Motor neuron (in vitro differentiated cells): Measurements from ENCODE around the gene GSTM5. TPM values are rescaled to one million over a fixed set of nuclear protein-coding genes. Genes with fewer than 3 reads are reported as not detected.
"Not testable (repeated sequence)": the region's sequence is repeated elsewhere in the genome, so short reads cannot be mapped to it uniquely, and the experiment has no call there.

Experiments
- ATAC-seq, 8 experiments: fragments of 200-7000 bp; cut with Tn5 transposase; replicated peaks in 6 of 8; 2 replicates each; pipeline ENCODE4 v1.8.0; 2021; ENCODE audit warnings: mild to moderate bottlenecking in 8 of 8, moderate library complexity in 8 of 8
- H3K27ac ChIP-seq, 2 donors: fragments of 250-450 bp; sonication (Bioruptor Pico); 2 replicates each; pipeline ENCODE4 v1.9.0; 2021; ENCODE audit warnings: antibody characterized with exemption in 2 of 2, mild to moderate bottlenecking in 2 of 2, moderate library complexity in 1 of 2
- H3K4me1 ChIP-seq, 2 donors: fragments of 250-450 bp; sonication (Bioruptor Pico); replicated peaks in 1 of 2; 2 replicates each; pipeline ENCODE4 v1.6.1; 2021; ENCODE audit warnings: antibody characterized with exemption in 2 of 2, mild to moderate bottlenecking in 2 of 2, moderate library complexity in 1 of 2
- H3K4me3 ChIP-seq, 5 donors: fragments of 250-450 bp; sonication (Bioruptor Pico); 2 replicates each; pipeline ENCODE4 v1.9.0; 2021; ENCODE audit warnings: antibody characterized with exemption in 5 of 5, mild to moderate bottlenecking in 5 of 5, moderate library complexity in 4 of 5
- WGBS, 10 experiments: fragments of 450-650 bp; shearing (Covaris generic); methylation state at CpG; one replicate each; pipeline ENCODE4 v1.0.0; 2022; 5-methylcytosine and 5-hydroxymethylcytosine counted together
- in situ Hi-C, 9 experiments: fragments of 400-800 bp; cut with MboI; loops; one replicate each; pipeline ENCODE4 v1.15.0; 2021; ENCODE audit warnings: low sequenced_read_pairs in 9 of 9, low pct_unique_long_range_greater_than_20kb in 2 of 9; ENCODE audit not compliant: unreplicated experiment in 9 of 9
- total RNA-seq, 8 experiments: library from RNA; unstranded; fragments of 300-600 nt; gene quantifications; 2 replicates each; pipeline versions ENCODE4 v1.2.3 to v1.2.4, GENCODE V29; 2022

The GSTM5 gene
- total RNA-seq, 8 experiments from 2014 or later = 0.05 to 2.9 (median 0.82) TPM; not detected in 1

GRCh38 chr1:109760581-109761226 is 48.7 kb downstream of the GSTM5 start:
- WGBS, 10 experiments = 20 to 100% (median 80%) methylated on average over 1 to 4 of the region's 7 CpGs; no CpG with 5 or more reads in 2 of the 10 experiments

GRCh38 chr1:109761227-109762038 is 49.4 kb downstream of the GSTM5 start:
- no peak for ATAC-seq
- Histone ChIP-seq H3K27ac (no peak overlapping the region), H3K4me3 (no peak overlapping the region), H3K4me1 (peaks cover 2 to 4% of the 10 kb centered on the region in 2 donors)
- 78 to 100% (median 86%) methylated on average over 1 to 7 of the region's 14 CpGs; no CpG with 5 or more reads in 5 of the 10 experiments for WGBS, 10 experiments
- in situ Hi-C loops = loop anchor here in 3 of 9 experiments (25.0 kb wide), 3 partner anchors 99 to 224 kb away; partner anchors contain the start of genes GNAI3 (in 2 of the 3), GPR61 (in 2 of the 3), GSTM2 (in 1 of the 3) and GSTM4 (in 1 of the 3)

More at GRCh38 chr1:109760581-109761226, 48.7 kb downstream of the GSTM5 start:
- in situ Hi-C loops = loop anchor here in 3 of 9 experiments (25.0 kb wide), 3 partner anchors 98 to 223 kb away; partner anchors contain the start of genes GNAI3 (in 2 of the 3), GPR61 (in 2 of the 3), GSTM2 (in 1 of the 3) and GSTM4 (in 1 of the 3)
- H3K4me1 ChIP-seq = no peaks in the 10 kb centered on the region
- no peak for ATAC-seq
- H3K27ac ChIP-seq = no peak overlapping the region
- H3K4me3 ChIP-seq = no peak overlapping the region

- H3K4me3 ChIP-seq = no peak overlapping the region
- WGBS, 10 experiments = 75 to 86% (median 83%) methylated on average over 3 to 6 of the region's 7 CpGs; no CpG with 5 or more reads in 6 of the 10 experiments
- in situ Hi-C loops = loop anchor here in 3 of 9 experiments (25.0 kb wide), 3 partner anchors 100 to 225 kb away; partner anchors contain the start of genes GNAI3 (in 2 of the 3), GPR61 (in 2 of the 3), GSTM2 (in 1 of the 3) and GSTM4 (in 1 of the 3)
- ATAC-seq = no peak
- peaks cover 7 to 9% of the 10 kb centered on the region in 2 donors for H3K4me1 ChIP-seq
- no peak overlapping the region for H3K27ac ChIP-seq
Observed at GRCh38 chr1:109762039-109762585, 50.1 kb downstream of the GSTM5 start.

- WGBS, 10 experiments = 76 to 100% (median 91%) methylated on average over 1 to 8 of the region's 11 CpGs; no CpG with 5 or more reads in 1 of the 10 experiments
- H3K4me1 ChIP-seq = peaks cover 14 to 16% of the 10 kb centered on the region in 2 donors
- in situ Hi-C loops = loop anchor here in 3 of 9 experiments (25.0 kb wide), 3 partner anchors 101 to 226 kb away; partner anchors contain the start of genes GNAI3 (in 2 of the 3), GPR61 (in 2 of the 3), GSTM2 (in 1 of the 3) and GSTM4 (in 1 of the 3)
- peak in 1 of 8 experiments; percentile 41 for ATAC-seq
- H3K27ac ChIP-seq = no peak overlapping the region
- H3K4me3 ChIP-seq = no peak overlapping the region
Observed at GRCh38 chr1:109762821-109763645, 51.0 kb downstream of the GSTM5 start.

- 59 to 84% (median 65%) methylated on average over 1 to 10 of the region's 11 CpGs; no CpG with 5 or more reads in 6 of the 10 experiments for WGBS, 10 experiments
- in situ Hi-C loops = loop anchor here in 3 of 9 experiments (25.0 kb wide), 3 partner anchors 102 to 227 kb away; partner anchors contain the start of genes GNAI3 (in 2 of the 3), GPR61 (in 2 of the 3), GSTM2 (in 1 of the 3) and GSTM4 (in 1 of the 3)
- Histone ChIP-seq H3K4me3 (no peak within 1 kb of the TSS), H3K27ac (no peak within 1 kb of the TSS), H3K4me1 (peaks cover 14 to 16% of the 10 kb centered on the region in 2 donors)
- peak in 1 of 8 experiments; percentile 92 for ATAC-seq
Observed at GRCh38 chr1:109763646-109764415, 51.8 kb downstream of the GSTM5 start, which contains the start of gene EPS8L3. TSS of gene EPS8L3 (minus strand) at chr1:109763923. CDS start at chr1:109761749, 2,174 bp downstream.

GRCh38 chr1:109764561-109765482 is 52.8 kb downstream of the GSTM5 start:
- no peak for ATAC-seq
- H3K27ac ChIP-seq = no peak overlapping the region
- H3K4me1 ChIP-seq = peaks cover 14 to 16% of the 10 kb centered on the region in 2 donors
- in situ Hi-C loops = loop anchor here in 3 of 9 experiments (25.0 kb wide), 3 partner anchors 103 to 228 kb away; partner anchors contain the start of genes GNAI3 (in 2 of the 3), GPR61 (in 2 of the 3), GSTM2 (in 1 of the 3) and GSTM4 (in 1 of the 3)
- 40 to 100% (median 81%) methylated on average over 1 to 10 of the region's 13 CpGs; no CpG with 5 or more reads in 2 of the 10 experiments for whole genome bisulfite sequencing, 10 experiments
- H3K4me3 ChIP-seq = no peak overlapping the region

- Histone ChIP-seq H3K4me3 (no peak overlapping the region), H3K4me1 (peaks cover 14 to 16% of the 10 kb centered on the region in 2 donors), H3K27ac (no peak overlapping the region)
- 58 to 100% (median 76%) methylated on average over 1 to 2 of the region's 4 CpGs; no CpG with 5 or more reads in 6 of the 10 experiments for WGBS, 10 experiments
- in situ Hi-C loops = loop anchor here in 3 of 9 experiments (25.0 kb wide), 3 partner anchors 103 to 228 kb away; partner anchors contain the start of genes GNAI3 (in 2 of the 3), GPR61 (in 2 of the 3), GSTM2 (in 1 of the 3) and GSTM4 (in 1 of the 3)
- ATAC-seq = no peak
Observed at GRCh38 chr1:109765483-109765815, 53.4 kb downstream of the GSTM5 start.

- peaks cover 14 to 16% of the 10 kb centered on the region in 2 donors for H3K4me1 ChIP-seq
- H3K27ac ChIP-seq = no peak overlapping the region
- in situ Hi-C loops = loop anchor here in 3 of 9 experiments (25.0 kb wide), 3 partner anchors 104 to 229 kb away; partner anchors contain the start of genes GNAI3 (in 2 of the 3), GPR61 (in 2 of the 3), GSTM2 (in 1 of the 3) and GSTM4 (in 1 of the 3)
- 26 to 100% (median 72%) methylated on average over 1 to 11 of the region's 13 CpGs; no CpG with 5 or more reads in 1 of the 10 experiments for WGBS, 10 experiments
- ATAC-seq = no peak
- no peak overlapping the region for H3K4me3 ChIP-seq
Observed at GRCh38 chr1:109765896-109766615, 54.0 kb downstream of the GSTM5 start.

GRCh38 chr1:109766991-109767636 is 55.1 kb downstream of the GSTM5 start:
- WGBS, 10 experiments = 76 to 100% (median 80%) methylated on average over 1 to 17 of the region's 17 CpGs; no CpG with 5 or more reads in 1 of the 10 experiments
- Histone ChIP-seq H3K4me1 (peaks cover 14 to 16% of the 10 kb centered on the region in 2 donors), H3K27ac (peak overlapping the region in 1 of 2 donors; percentile 64)
- in situ Hi-C loops = loop anchor here in 3 of 9 experiments (25.0 kb wide), 3 partner anchors 105 to 230 kb away; partner anchors contain the start of genes GNAI3 (in 2 of the 3), GPR61 (in 2 of the 3), GSTM2 (in 1 of the 3) and GSTM4 (in 1 of the 3)
- H3K4me3 ChIP-seq = not testable (repeated sequence)
- peak in 3 of 8 experiments; percentile 33 to 57 (median 42) for ATAC-seq
